ENCODE results near the gene PCDHGA1.
"Not testable (repeated sequence)": the region's sequence is repeated elsewhere in the genome, so short reads cannot be mapped to it uniquely, and the experiment has no call there.

Gene PCDHGA1

DNA sequence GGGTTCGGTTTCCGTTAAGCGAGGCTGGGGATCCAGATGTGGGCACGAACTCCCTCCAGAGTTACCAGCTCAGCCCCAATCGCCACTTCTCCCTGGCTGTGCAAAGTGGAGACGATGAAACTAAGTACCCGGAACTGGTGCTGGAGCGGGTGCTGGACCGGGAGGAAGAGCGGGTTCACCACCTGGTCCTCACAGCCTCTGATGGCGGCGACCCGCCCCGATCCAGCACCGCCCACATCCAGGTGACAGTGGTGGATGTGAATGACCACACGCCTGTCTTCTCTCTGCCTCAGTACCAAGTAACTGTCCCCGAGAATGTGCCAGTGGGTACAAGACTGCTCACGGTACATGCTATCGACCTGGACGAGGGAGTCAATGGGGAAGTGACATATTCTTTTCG is 53.0 kb downstream of the PCDHGA1 start:
- no peak for DNase-seq (ENCODE audit: low spot score)
- in situ Hi-C loops (cut with MboI; ENCODE audit: low pct_unique_long_range_greater_than_20kb, low sequenced_read_pairs, unreplicated experiment): no loop called here
- TF ChIP-seq, protein P1, sequence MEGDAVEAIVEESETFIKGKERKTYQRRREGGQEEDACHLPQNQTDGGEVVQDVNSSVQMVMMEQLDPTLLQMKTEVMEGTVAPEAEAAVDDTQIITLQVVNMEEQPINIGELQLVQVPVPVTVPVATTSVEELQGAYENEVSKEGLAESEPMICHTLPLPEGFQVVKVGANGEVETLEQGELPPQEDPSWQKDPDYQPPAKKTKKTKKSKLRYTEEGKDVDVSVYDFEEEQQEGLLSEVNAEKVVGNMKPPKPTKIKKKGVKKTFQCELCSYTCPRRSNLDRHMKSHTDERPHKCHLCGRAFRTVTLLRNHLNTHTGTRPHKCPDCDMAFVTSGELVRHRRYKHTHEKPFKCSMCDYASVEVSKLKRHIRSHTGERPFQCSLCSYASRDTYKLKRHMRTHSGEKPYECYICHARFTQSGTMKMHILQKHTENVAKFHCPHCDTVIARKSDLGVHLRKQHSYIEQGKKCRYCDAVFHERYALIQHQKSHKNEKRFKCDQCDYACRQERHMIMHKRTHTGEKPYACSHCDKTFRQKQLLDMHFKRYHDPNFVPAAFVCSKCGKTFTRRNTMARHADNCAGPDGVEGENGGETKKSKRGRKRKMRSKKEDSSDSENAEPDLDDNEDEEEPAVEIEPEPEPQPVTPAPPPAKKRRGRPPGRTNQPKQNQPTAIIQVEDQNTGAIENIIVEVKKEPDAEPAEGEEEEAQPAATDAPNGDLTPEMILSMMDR (IDR thresholded peaks at IDR 0.05; ENCODE audit: extremely low read depth, insufficient read depth, missing control alignments): no peak

DNA sequence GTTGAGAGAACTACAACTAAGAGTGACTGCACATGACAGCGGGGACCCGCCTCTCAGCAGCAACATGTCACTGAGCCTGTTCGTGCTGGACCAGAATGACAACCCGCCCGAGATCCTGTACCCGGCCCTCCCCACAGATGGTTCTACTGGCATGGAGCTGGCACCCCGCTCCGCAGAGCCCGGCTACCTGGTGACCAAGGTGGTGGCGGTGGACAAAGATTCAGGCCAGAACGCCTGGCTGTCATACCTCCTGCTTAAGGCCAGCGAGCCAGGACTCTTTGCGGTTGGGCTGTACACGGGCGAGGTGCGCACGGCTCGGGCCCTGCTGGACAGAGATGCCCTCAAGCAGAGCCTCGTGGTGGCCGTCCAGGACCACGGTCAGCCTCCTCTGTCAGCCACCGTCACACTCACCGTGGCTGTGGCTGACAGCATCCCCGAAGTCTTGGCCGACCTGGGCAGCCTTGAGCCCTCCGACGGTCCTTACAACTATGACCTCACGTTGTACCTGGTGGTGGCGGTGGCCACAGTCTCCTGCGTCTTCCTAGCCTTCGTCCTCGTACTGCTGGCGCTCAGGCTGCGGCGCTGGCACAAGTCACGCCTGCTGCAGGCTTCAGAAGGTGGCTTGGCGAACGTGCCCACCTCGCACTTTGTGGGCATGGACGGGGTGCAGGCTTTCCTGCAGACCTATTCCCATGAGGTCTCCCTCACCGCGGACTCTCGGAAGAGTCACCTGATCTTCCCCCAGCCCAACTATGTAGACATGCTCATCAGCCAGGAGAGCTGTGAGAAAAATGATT is 54.4 kb downstream of the PCDHGA1 start:
- TF ChIP-seq, protein P1 (IDR thresholded peaks at IDR 0.05; ENCODE audit: extremely low read depth, insufficient read depth, missing control alignments): no peak
- in situ Hi-C loops (cut with MboI; ENCODE audit: low pct_unique_long_range_greater_than_20kb, low sequenced_read_pairs, unreplicated experiment): no loop called here
- DNase-seq (ENCODE audit: low spot score): no peak

DNA sequence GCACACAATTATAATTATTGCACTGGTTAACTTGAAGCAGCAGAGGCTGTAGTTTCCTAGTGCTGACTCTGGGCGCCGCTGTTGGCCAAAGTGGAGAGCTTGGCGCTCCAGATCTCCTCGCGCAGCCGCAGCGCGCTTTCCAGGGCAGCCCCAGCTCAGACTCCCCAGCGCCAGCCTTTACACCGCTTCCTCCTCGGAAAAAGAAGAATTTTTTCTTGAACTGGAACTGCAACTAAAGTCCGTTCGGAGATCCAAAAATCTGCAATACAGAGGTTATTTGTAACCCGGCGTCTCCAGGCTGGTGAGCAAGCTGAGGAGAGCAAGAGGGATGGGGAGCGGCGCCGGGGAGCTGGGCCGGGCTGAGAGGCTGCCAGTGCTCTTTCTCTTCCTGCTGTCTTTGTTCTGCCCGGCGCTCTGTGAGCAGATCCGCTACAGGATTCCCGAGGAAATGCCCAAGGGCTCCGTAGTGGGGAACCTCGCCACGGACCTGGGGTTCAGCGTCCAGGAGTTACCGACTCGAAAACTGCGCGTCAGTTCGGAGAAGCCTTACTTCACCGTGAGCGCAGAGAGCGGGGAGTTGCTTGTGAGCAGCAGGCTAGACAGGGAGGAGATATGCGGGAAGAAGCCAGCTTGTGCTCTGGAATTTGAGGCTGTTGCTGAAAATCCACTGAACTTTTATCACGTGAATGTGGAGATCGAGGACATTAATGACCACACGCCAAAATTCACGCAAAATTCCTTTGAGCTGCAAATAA is 57.4 kb downstream of the PCDHGA1 start, which contains the start of gene PCDHGB4:
PCDHGB4 (plus strand) TSS at position 142 of the 755 bp plus-strand sequence; CDS start at position 329, 187 bp downstream.
- in situ Hi-C loops (cut with MboI; ENCODE audit: low pct_unique_long_range_greater_than_20kb, low sequenced_read_pairs, unreplicated experiment): not testable (repeated sequence)
- peak; percentile 59 for DNase-seq (ENCODE audit: low spot score)

DNA sequence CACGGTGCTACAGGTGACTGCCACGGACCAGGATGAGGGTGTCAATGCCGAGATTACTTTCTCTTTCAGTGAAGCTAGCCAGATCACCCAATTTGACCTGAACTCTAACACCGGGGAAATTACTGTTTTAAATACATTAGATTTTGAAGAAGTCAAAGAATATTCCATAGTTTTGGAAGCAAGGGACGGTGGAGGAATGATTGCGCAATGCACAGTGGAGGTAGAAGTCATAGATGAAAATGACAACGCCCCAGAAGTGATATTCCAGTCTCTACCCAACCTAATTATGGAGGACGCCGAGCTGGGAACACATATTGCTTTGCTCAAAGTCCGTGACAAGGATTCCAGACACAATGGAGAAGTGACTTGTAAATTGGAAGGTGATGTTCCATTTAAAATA is 58.3 kb downstream of the PCDHGA1 start:
- no peak for DNase-seq (ENCODE audit: low spot score)
- in situ Hi-C loops (cut with MboI; ENCODE audit: low pct_unique_long_range_greater_than_20kb, low sequenced_read_pairs, unreplicated experiment): no loop called here
- TF ChIP-seq, protein P1 (IDR thresholded peaks at IDR 0.05; ENCODE audit: extremely low read depth, insufficient read depth, missing control alignments): no peak

More for the DNA sequence above, 57.4 kb downstream of the PCDHGA1 start, which contains the start of gene PCDHGB4:
- TF ChIP-seq, protein P1 (IDR thresholded peaks at IDR 0.05; ENCODE audit: extremely low read depth, insufficient read depth, missing control alignments): peak; percentile 76

DNA sequence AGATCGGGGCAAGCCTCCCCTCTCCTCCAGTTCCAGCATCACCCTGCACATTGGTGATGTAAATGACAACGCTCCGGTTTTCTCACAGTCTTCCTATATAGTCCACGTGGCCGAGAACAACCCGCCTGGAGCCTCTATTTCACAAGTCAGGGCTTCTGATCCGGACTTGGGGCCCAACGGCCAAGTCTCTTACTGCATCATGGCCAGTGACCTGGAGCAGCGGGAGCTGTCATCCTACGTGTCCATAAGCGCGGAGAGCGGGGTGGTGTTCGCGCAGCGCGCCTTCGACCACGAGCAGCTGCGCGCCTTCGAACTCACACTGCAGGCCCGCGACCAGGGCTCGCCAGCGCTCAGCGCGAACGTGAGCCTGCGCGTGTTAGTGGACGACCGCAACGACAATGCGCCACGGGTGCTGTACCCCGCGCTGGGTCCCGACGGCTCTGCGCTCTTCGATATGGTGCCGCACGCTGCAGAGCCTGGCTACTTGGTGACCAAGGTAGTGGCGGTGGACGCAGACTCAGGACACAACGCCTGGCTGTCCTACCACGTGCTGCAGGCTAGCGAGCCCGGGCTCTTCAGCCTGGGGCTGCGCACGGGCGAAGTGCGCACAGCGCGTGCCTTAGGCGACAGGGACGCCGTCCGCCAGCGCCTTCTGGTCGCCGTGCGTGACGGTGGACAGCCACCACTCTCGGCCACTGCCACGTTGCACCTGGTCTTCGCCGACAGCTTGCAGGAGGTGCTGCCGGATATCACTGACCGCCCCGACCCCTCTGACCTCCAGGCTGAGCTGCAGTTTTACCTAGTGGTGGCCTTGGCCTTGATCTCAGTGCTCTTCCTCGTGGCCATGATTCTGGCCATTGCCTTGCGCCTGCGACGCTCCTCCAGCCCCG is 59.1 kb downstream of the PCDHGA1 start:
- in situ Hi-C loops (cut with MboI; ENCODE audit: low pct_unique_long_range_greater_than_20kb, low sequenced_read_pairs, unreplicated experiment): no loop called here
- TF ChIP-seq, protein P1 (IDR thresholded peaks at IDR 0.05; ENCODE audit: extremely low read depth, insufficient read depth, missing control alignments): no peak
- no peak for DNase-seq (ENCODE audit: low spot score)

Measured in GM13977 (cell line).